Astrocyte (in vitro differentiated cells and primary cell): ENCODE measurements around the gene PRIM2. TPM values are rescaled to one million over a fixed set of nuclear protein-coding genes. Genes with fewer than 3 reads are reported as not detected.
"Not testable (repeated sequence)": the region's sequence is repeated elsewhere in the genome, so short reads cannot be mapped to it uniquely, and the experiment has no call there.

Experiments used
- DNase-seq: peaks from one replicate; pipeline ENCODE4 v3.0.0-alpha.2; 2010; ENCODE audit warnings: low read depth
- FAIRE-seq: peaks from 2 replicates; lab custom pipeline; 2011; peaks lifted over from hg19 to GRCh38; lab: Jason Lieb, UNC
- H2AFZ ChIP-seq: 2 replicates; pipeline ENCODE4 v1.6.0; 2012; ENCODE audit warnings: low read depth, low read length, inconsistent platforms
- H3K27ac ChIP-seq: 2 replicates; pipeline ENCODE4 v1.5.1; 2011; ENCODE audit warnings: low read depth, low read length, inconsistent platforms
- H3K27me3 ChIP-seq: 2 replicates; pipeline ENCODE4 v1.6.0; 2011; ENCODE audit warnings: low read length, inconsistent platforms; ENCODE audit not compliant: insufficient read depth
- H3K36me3 ChIP-seq: 2 replicates; pipeline ENCODE4 v1.5.1; 2011; ENCODE audit warnings: low read length, inconsistent platforms; ENCODE audit not compliant: insufficient read depth
- H3K4me1 ChIP-seq: 2 replicates; pipeline ENCODE4 v1.5.1; 2011; ENCODE audit warnings: low read length, inconsistent platforms; ENCODE audit not compliant: insufficient read depth
- H3K4me2 ChIP-seq: 2 replicates; pipeline ENCODE4 v1.6.0; 2012; ENCODE audit warnings: low read length, inconsistent platforms
- H3K4me3 ChIP-seq: 2 replicates; pipeline ENCODE4 v1.5.1; 2011; ENCODE audit warnings: low read depth, mild to moderate bottlenecking, low read length, inconsistent platforms; ENCODE audit not compliant: insufficient read depth
- H3K79me2 ChIP-seq: 2 replicates; pipeline ENCODE4 v1.6.0; 2012; ENCODE audit warnings: mild to moderate bottlenecking, low read length, inconsistent platforms; ENCODE audit not compliant: insufficient read depth
- H3K9ac ChIP-seq: 2 replicates; pipeline ENCODE4 v1.6.0; 2012; ENCODE audit warnings: mild to moderate bottlenecking, low read length, inconsistent platforms
- H3K9me3 ChIP-seq: 2 replicates; pipeline ENCODE4 v1.5.1; 2012; ENCODE audit warnings: low read depth, mild to moderate bottlenecking, low read length, inconsistent platforms; ENCODE audit not compliant: insufficient read depth
- H4K20me1 ChIP-seq: 2 replicates; pipeline ENCODE4 v1.6.0; 2012; ENCODE audit warnings: low read length, inconsistent platforms; ENCODE audit not compliant: insufficient read depth
- H3K27ac Mint-ChIP-seq: one replicate; pipeline ENCODE4 v1.8.0; 2021; ENCODE audit warnings: mild to moderate bottlenecking, mixed read lengths; ENCODE audit not compliant: unreplicated experiment
- H3K27me3 Mint-ChIP-seq: one replicate; pipeline ENCODE4 v1.8.0; 2021; ENCODE audit warnings: low read depth, mixed read lengths; ENCODE audit not compliant: unreplicated experiment
- H3K36me3 Mint-ChIP-seq: one replicate; pipeline ENCODE4 v1.8.0; 2021; ENCODE audit warnings: low read depth, mixed read lengths; ENCODE audit not compliant: unreplicated experiment
- H3K4me1 Mint-ChIP-seq: one replicate; pipeline ENCODE4 v1.8.0; 2021; ENCODE audit warnings: low read depth, mixed read lengths; ENCODE audit not compliant: unreplicated experiment
- H3K4me3 Mint-ChIP-seq: one replicate; pipeline ENCODE4 v1.8.0; 2021; ENCODE audit warnings: mild to moderate bottlenecking, moderate library complexity, mixed read lengths; ENCODE audit not compliant: unreplicated experiment
- H3K9me3 Mint-ChIP-seq: one replicate; pipeline ENCODE4 v1.8.0; 2021; ENCODE audit warnings: mild to moderate bottlenecking, mixed read lengths; ENCODE audit not compliant: unreplicated experiment
- total RNA-seq: library from RNA; stranded (reverse); gene quantifications from 2 replicates; pipeline ENCODE4 v1.2.1, GENCODE V29; 2021

The PRIM2 gene
- total RNA-seq, 1 donor from 2014 or later = 11.9 TPM

GRCh38 chr6:57519198-57519597 lies 201.8 kb downstream of the PRIM2 start:
- FAIRE-seq, DNase-seq, H3K27me3 ChIP-seq, H3K4me3 ChIP-seq, H3K36me3 ChIP-seq, H3K27ac Mint-ChIP-seq, H3K36me3 Mint-ChIP-seq, H3K4me1 ChIP-seq, H3K9ac ChIP-seq, H4K20me1 ChIP-seq, H3K79me2 ChIP-seq, H3K9me3 ChIP-seq, H3K9me3 Mint-ChIP-seq, H3K27me3 Mint-ChIP-seq, H3K4me1 Mint-ChIP-seq, H3K27ac ChIP-seq, H2AFZ ChIP-seq, H3K4me2 ChIP-seq, H3K4me3 Mint-ChIP-seq: not testable (repeated sequence)

GRCh38 chr6:57521085-57521484 lies 203.7 kb downstream of the PRIM2 start:
- H3K4me1 Mint-ChIP-seq, H3K4me2 ChIP-seq, H3K4me1 ChIP-seq, H4K20me1 ChIP-seq, H3K27me3 Mint-ChIP-seq, DNase-seq, H3K36me3 ChIP-seq, H3K9me3 ChIP-seq, H3K27me3 ChIP-seq, H3K27ac Mint-ChIP-seq, H3K9me3 Mint-ChIP-seq, H2AFZ ChIP-seq, H3K27ac ChIP-seq, H3K79me2 ChIP-seq, FAIRE-seq, H3K9ac ChIP-seq, H3K4me3 Mint-ChIP-seq, H3K4me3 ChIP-seq, H3K36me3 Mint-ChIP-seq: not testable (repeated sequence)

DNA sequence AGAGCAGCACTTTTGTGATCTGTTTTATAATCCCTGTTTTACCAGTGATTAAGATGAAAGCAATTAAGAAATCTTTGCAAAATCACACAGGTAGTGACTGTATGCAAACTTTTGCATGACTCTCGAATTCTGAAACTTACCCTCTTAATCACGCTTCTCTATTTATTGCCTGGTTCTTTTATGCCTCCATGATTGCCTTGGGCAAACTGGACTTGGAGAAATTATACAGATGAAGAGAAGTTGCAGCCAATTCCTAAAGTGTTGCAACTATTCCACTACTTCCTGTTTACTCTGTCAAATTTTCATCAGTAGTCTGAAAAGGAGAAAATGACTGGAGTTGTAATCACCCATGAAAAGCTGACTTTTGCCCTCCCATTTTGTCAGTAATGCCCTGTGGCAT lies 205.8 kb downstream of the PRIM2 start:
- not testable (repeated sequence) for H3K9ac ChIP-seq, H3K4me1 ChIP-seq, H3K79me2 ChIP-seq, H3K27me3 Mint-ChIP-seq, H3K4me2 ChIP-seq, H3K9me3 ChIP-seq, DNase-seq, H2AFZ ChIP-seq, H3K9me3 Mint-ChIP-seq, H3K36me3 ChIP-seq, H3K4me3 Mint-ChIP-seq, H4K20me1 ChIP-seq, H3K36me3 Mint-ChIP-seq, H3K27ac Mint-ChIP-seq, H3K4me3 ChIP-seq, H3K27me3 ChIP-seq, H3K27ac ChIP-seq, H3K4me1 Mint-ChIP-seq
- FAIRE-seq = peak; percentile 5

- DNase-seq, H3K9me3 Mint-ChIP-seq, H3K27ac Mint-ChIP-seq, H3K4me3 Mint-ChIP-seq, H3K4me1 ChIP-seq, H3K9me3 ChIP-seq, H3K27ac ChIP-seq, H3K27me3 ChIP-seq, H4K20me1 ChIP-seq, H3K9ac ChIP-seq, H3K36me3 Mint-ChIP-seq, FAIRE-seq, H3K4me1 Mint-ChIP-seq, H3K27me3 Mint-ChIP-seq, H3K36me3 ChIP-seq, H3K79me2 ChIP-seq, H3K4me3 ChIP-seq, H3K4me2 ChIP-seq, H2AFZ ChIP-seq: not testable (repeated sequence)
Measured at GRCh38 chr6:57529755-57530154, 212.3 kb downstream of the PRIM2 start.

DNA sequence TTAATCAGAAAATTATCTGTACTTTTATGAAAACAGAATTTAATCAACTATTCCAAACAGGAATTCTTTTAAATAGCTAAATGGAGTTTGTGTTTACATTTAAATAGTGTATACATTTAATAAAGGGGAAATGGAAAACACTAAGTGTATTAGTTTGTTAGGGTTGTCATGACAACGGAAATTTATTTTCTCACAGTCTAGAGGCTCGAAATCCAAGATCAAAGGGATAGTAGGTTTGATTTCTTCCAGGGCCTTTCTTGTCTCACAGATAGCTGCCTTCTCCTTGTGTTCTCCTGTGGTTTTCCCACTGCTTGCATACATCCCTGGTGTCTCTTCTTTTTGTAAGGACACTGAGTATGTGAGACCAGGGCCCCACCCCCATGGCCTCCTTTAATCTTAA lies 215.2 kb downstream of the PRIM2 start:
- H3K79me2 ChIP-seq, H3K4me3 ChIP-seq, H2AFZ ChIP-seq, H3K27ac Mint-ChIP-seq, H3K4me1 ChIP-seq, H3K27ac ChIP-seq, H3K36me3 Mint-ChIP-seq, H3K27me3 Mint-ChIP-seq, H3K27me3 ChIP-seq, H3K4me3 Mint-ChIP-seq, DNase-seq, H3K4me1 Mint-ChIP-seq, H4K20me1 ChIP-seq, H3K36me3 ChIP-seq, H3K4me2 ChIP-seq, H3K9me3 Mint-ChIP-seq, H3K9me3 ChIP-seq, FAIRE-seq, H3K9ac ChIP-seq: not testable (repeated sequence)

- not testable (repeated sequence) for H2AFZ ChIP-seq, H3K9me3 Mint-ChIP-seq, DNase-seq, H3K36me3 ChIP-seq, H3K27me3 Mint-ChIP-seq, H3K4me2 ChIP-seq, H3K4me1 ChIP-seq, H3K9me3 ChIP-seq, H3K27ac Mint-ChIP-seq, H3K27me3 ChIP-seq, H3K4me3 ChIP-seq, H3K4me3 Mint-ChIP-seq, FAIRE-seq, H3K36me3 Mint-ChIP-seq, H3K79me2 ChIP-seq, H3K4me1 Mint-ChIP-seq, H3K9ac ChIP-seq, H3K27ac ChIP-seq, H4K20me1 ChIP-seq
Measured at GRCh38 chr6:57535121-57535520, 217.7 kb downstream of the PRIM2 start.
